A204.1 (cell line): ENCODE data around the gene OR14I1.
"Not testable (repeated sequence)": the region's sequence is repeated elsewhere in the genome, so short reads cannot be mapped to it uniquely, and the experiment has no call there.

Experiments
- FAIRE-seq: peaks from 2 replicates; lab custom pipeline; 2012; peaks lifted over from hg19 to GRCh38; lab: Jason Lieb, UNC

The OR14I1 gene

DNA sequence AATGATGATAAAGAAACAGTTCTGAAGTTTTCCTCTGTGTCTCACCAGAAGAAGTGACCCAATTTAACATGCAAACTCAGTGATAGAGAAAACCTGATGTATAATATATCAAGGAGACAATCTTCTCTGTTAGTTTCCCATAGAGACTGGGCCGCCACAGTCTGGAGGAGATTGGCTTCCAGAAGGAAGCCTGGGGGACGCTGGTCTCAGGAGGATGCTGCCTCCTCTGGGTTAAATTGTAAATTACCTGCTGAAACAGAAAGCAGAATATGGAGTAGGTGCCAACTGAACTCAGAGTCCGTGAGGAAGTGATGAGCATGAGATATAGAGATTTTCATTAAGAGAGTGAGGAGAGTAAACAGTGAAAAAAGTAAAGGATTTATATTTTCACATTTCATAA is 15.8 kb downstream of the OR14I1 start:
- no peak for FAIRE-seq

DNA sequence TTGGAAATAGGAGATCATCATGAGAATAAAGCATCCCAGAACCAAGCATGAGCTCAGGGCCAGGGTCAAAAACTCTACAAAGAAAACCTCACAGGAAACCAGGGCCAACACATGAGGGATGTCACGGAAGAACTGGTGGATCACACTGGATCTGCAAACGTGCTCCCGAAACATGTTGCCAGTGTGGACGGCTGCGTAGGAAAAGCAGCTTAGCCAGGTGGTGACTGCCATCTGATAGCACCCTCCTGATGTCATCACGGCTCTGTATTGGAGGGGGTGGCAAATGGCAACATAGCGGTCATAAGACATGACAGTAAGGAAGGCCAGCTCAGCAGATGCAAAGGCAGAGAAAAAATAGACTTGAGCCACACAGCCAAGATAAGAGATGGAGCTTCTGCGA is 20.9 kb downstream of the OR14I1 start:
- no peak for FAIRE-seq

DNA sequence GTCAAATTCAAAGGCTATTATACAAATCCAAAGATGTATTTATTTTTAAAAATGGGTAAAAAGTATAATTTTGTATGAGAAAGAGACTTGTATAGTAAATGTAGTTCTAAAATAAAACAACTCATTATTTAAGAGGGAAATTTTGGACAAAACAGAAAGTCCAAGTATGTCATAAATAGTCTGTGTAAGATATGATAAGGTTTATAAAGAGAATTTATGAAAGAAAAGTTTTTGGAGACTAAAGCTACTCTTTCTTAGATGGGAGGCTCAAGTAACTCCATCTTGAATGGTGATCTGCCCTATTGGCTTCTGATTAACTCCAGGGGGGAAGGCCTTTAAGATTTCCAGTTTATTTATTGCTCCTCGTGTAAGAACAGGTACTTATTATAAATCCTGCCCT is 32.6 kb downstream of the OR14I1 start:
- FAIRE-seq, result no peak

DNA sequence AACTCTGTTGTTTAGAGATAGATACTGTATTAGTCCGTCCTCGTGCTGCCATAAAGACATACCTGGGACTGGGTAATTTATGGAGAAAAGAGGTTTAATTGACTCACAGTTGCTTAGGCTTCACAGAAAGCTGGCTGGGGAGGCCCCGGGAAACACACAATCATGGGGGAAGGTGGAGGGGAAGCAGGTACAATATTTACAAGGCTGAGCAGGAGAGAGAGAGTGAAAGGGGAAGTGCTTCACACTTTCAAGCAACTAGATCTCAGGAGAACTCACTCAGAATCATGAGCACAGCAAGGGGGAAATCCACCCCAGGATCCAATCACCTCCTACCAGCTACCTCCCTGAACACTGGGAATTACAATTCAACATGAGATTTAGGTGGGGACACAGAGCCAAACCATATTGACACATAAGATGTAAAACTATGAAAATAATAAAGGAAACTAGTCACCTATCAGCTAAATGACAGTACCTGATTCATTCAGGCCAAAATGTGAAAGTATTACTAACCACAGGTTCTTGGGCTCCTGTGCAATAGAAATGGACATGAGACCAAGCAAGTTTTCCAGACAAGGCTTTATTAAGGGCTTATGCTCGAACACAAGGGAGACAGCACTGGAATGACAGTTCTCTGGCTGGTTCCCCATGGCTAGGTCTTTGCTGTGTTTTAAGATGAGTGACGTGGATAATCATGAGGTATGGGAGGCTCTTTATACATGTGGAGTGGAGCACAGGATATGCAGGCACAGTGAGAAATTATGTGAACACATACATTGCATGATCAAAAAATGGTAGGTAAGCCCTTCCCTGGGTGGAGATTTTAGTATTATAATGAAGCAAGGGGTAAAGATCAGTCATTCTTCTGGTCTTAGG is 38.9 kb downstream of the OR14I1 start:
- not testable (repeated sequence) for FAIRE-seq

DNA sequence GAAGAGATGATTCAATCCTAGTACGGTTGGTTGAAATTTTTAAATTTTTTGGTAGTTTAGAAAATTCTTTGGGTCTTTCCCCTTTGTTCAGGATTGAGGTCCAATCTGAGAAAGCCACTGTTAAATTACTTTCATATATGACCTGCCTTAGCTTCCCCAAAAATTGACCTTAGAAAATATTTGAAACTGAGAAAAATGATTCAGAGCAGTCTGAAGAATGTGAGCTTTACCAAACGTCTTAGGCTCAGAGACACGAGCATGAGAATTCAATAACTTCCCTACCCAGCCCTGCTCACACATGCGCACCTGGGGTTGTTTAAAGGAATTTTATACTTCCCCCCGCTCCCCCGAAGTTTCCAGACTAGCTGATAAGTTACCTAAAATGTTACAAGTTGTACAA is 45.8 kb downstream of the OR14I1 start:
- not testable (repeated sequence) for FAIRE-seq

DNA sequence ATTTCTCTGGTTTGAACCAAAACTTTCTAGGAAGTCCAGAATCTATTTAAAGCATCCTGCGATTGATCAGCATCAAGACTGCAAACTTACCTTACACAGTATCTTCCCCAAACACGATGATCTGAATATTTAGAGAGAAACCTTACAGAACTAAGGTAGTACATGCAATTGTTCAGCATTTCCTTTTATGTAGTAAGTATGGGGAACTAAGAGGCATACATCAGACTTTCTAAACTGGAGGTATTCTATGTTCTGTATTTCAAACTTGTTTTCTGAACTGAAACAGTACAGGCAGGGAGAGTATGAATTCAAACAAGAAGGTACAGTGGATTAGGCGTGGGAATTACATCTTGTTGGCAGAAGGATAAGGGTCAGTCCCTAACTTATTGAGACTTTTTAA is 47.2 kb downstream of the OR14I1 start, which contains the start of gene OR2T27:
Gene OR2T27 (minus strand): TSS at position 175 of the 400 bp plus-strand sequence. CDS start 4,644 bp downstream, outside the sequence.
- FAIRE-seq, result not testable (repeated sequence)
